Activated CD4-positive, alpha-beta T cell treated with anti-CD3 and anti-CD28 coated beads, Interleukin-2, amount 50 U/mL, for 1 hour (primary cell): ENCODE results near the gene ZSCAN25.
A peak's percentile ranks its signal among the peaks of the same experiment; 100 is the strongest.
"Not testable (repeated sequence)": the region's sequence is repeated elsewhere in the genome, so short reads cannot be mapped to it uniquely, and the experiment has no call there.

Source experiments
- DNase-seq: peaks from one replicate; pipeline ENCODE4 v3.0.0-alpha.2; 2020

Gene ZSCAN25

GRCh38 chr7:99618726-99619125, 2.0 kb downstream of the ZSCAN25 start:
- DNase-seq: no peak

GRCh38 chr7:99619571-99620130, 2.9 kb downstream of the ZSCAN25 start:
- no peak for DNase-seq

- DNase-seq: no peak
These were observed 4.5 kb downstream of the ZSCAN25 start for GRCh38 chr7:99621271-99621670.

GRCh38 chr7:99622596-99622995, 5.8 kb downstream of the ZSCAN25 start:
- no peak for DNase-seq

GRCh38 chr7:99623091-99623693, 6.4 kb downstream of the ZSCAN25 start:
- DNase-seq: no peak

- no peak for DNase-seq
These were observed 7.1 kb downstream of the ZSCAN25 start for GRCh38 chr7:99623702-99624447.

- DNase-seq: peak; percentile 54
These were observed 7.7 kb downstream of the ZSCAN25 start for GRCh38 chr7:99624484-99624883.

- DNase-seq: no peak
These were observed 8.6 kb downstream of the ZSCAN25 start for GRCh38 chr7:99625321-99625720.

- no peak for DNase-seq
These were observed 9.2 kb downstream of the ZSCAN25 start for GRCh38 chr7:99625961-99626360.

- no peak for DNase-seq
These were observed 9.9 kb downstream of the ZSCAN25 start for GRCh38 chr7:99626661-99627060.

- DNase-seq: no peak
These were observed 10.8 kb downstream of the ZSCAN25 start for GRCh38 chr7:99627513-99627912.

GRCh38 chr7:99628471-99629465, 12.0 kb downstream of the ZSCAN25 start:
- DNase-seq: no peak

GRCh38 chr7:99629643-99630042, 12.9 kb downstream of the ZSCAN25 start:
- DNase-seq: no peak

- no peak for DNase-seq
These were observed 14.8 kb downstream of the ZSCAN25 start for GRCh38 chr7:99631295-99632109.

GRCh38 chr7:99637414-99637813, 20.7 kb downstream of the ZSCAN25 start:
- DNase-seq: not testable (repeated sequence)

GRCh38 chr7:99638731-99639130, 22.0 kb downstream of the ZSCAN25 start:
- no peak for DNase-seq

- DNase-seq: no peak
These were observed 22.5 kb downstream of the ZSCAN25 start for GRCh38 chr7:99639267-99639666.

GRCh38 chr7:99642027-99642426, 25.3 kb downstream of the ZSCAN25 start:
- no peak for DNase-seq

- DNase-seq: no peak
These were observed 26.7 kb downstream of the ZSCAN25 start for GRCh38 chr7:99643464-99643863.

- DNase-seq: no peak
These were observed 27.7 kb downstream of the ZSCAN25 start for GRCh38 chr7:99644431-99644830.

GRCh38 chr7:99645590-99645989, 28.8 kb downstream of the ZSCAN25 start:
- DNase-seq: no peak

GRCh38 chr7:99648843-99649242, 32.1 kb downstream of the ZSCAN25 start:
- no peak for DNase-seq
